ENCODE data around the gene RAB29. TPM values are rescaled to one million over a fixed set of nuclear protein-coding genes. Genes with fewer than 3 reads are reported as not detected.

The RAB29 gene
- total RNA-seq, 2 experiments from 2014 or later, result 11.7 to 11.8 TPM

- POLR2A ChIA-PET, result interaction anchor here (0.9 to 1.7 kb wide), 3 partner anchors 12 to 40 kb away, joined by 3 to 6 read pairs (median 4); partner anchors contain the start of gene RAB29
- Histone ChIP-seq H3K9me3 (ENCODE audit: control insufficient read depth in 1 of 2, insufficient read depth in 1 of 2, low read length in 2 of 2) (no peaks in the 10 kb centered on the region), H3K4me3 (ENCODE audit: low read length) (no peak overlapping the region), H3K27me3 (ENCODE audit: control insufficient read depth in 1 of 2, insufficient read depth in 2 of 2, low read length in 2 of 2) (no peaks in the 10 kb centered on the region), H3K36me3 (ENCODE audit: insufficient read depth, low read length) (peaks cover 37% of the 10 kb centered on the region), H3K27ac (ENCODE audit: low read depth in 1 of 2, low read length in 2 of 2) (no peak overlapping the region), H3K4me1 (ENCODE audit: insufficient read depth, low read length) (peaks cover 50% of the 10 kb centered on the region)
- no peaks in the 10 kb centered on the region for H3K27me3 Mint-ChIP-seq
- intact Hi-C loops (cut with DNase I, micrococcal nuclease), result no loop called here
- TF ChIP-seq, protein P1, sequence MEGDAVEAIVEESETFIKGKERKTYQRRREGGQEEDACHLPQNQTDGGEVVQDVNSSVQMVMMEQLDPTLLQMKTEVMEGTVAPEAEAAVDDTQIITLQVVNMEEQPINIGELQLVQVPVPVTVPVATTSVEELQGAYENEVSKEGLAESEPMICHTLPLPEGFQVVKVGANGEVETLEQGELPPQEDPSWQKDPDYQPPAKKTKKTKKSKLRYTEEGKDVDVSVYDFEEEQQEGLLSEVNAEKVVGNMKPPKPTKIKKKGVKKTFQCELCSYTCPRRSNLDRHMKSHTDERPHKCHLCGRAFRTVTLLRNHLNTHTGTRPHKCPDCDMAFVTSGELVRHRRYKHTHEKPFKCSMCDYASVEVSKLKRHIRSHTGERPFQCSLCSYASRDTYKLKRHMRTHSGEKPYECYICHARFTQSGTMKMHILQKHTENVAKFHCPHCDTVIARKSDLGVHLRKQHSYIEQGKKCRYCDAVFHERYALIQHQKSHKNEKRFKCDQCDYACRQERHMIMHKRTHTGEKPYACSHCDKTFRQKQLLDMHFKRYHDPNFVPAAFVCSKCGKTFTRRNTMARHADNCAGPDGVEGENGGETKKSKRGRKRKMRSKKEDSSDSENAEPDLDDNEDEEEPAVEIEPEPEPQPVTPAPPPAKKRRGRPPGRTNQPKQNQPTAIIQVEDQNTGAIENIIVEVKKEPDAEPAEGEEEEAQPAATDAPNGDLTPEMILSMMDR (IDR thresholded peaks at IDR 0.05), result no peak
- CTCF ChIA-PET, result interaction anchor here (1.0 to 1.2 kb wide), 2 partner anchors 93 to 173 kb away, joined by 3 read pairs; no protein-coding TSS in a partner anchor
- peaks cover 66% of the 10 kb centered on the region for H3K4me1 Mint-ChIP-seq (ENCODE audit: low read depth)
- peak overlapping the region; percentile 27 for H3K27ac Mint-ChIP-seq
- DNase-seq (no peak), ATAC-seq (ENCODE audit: poor library complexity) (no peak)
- H3K4me3 Mint-ChIP-seq, result no peak overlapping the region
- H3K36me3 Mint-ChIP-seq (ENCODE audit: low read depth), result peaks cover 39% of the 10 kb centered on the region
- H3K9me3 Mint-ChIP-seq, result no peaks in the 10 kb centered on the region
These were observed 28.7 kb upstream of the RAB29 start for GRCh38 chr1:205803986-205804385.

DNA sequence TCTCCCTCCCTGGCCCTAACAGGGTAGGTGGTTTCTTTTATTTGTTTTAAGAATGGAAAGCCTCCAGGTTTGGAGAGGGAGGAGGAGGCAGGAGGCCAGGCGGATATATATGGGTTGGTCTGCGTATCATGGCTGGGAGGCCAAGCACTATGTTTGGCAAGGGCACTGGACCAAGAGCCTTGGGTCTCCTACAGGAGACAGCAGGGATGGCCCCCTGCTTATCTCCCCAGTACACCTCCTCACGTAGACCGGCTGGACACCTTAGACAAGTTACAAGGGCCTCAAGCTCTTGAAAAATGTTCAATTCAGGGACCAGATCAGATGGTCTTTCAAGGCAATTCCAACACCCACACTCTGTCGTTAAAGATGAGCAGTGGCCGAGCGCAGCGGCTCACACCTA is 26.8 kb upstream of the RAB29 start:
- no peaks in the 10 kb centered on the region for H3K9me3 Mint-ChIP-seq
- H3K27me3 Mint-ChIP-seq, result no peaks in the 10 kb centered on the region
- intact Hi-C loops (cut with DNase I, micrococcal nuclease), result no loop called here
- TF ChIP-seq, protein P1 (IDR thresholded peaks at IDR 0.05), result no peak
- H3K4me3 Mint-ChIP-seq, result no peak overlapping the region
- Histone ChIP-seq H3K27ac (ENCODE audit: low read depth in 1 of 2, low read length in 2 of 2) (no peak overlapping the region), H3K4me3 (ENCODE audit: low read length) (no peak overlapping the region), H3K36me3 (ENCODE audit: insufficient read depth, low read length) (peaks cover 54% of the 10 kb centered on the region), H3K27me3 (ENCODE audit: control insufficient read depth in 1 of 2, insufficient read depth in 2 of 2, low read length in 2 of 2) (no peaks in the 10 kb centered on the region), H3K9me3 (ENCODE audit: control insufficient read depth in 1 of 2, insufficient read depth in 1 of 2, low read length in 2 of 2) (no peaks in the 10 kb centered on the region), H3K4me1 (ENCODE audit: insufficient read depth, low read length) (peaks cover 35% of the 10 kb centered on the region)
- peaks cover 49% of the 10 kb centered on the region for H3K4me1 Mint-ChIP-seq (ENCODE audit: low read depth)
- no peak overlapping the region for H3K27ac Mint-ChIP-seq
- ChIA-PET POLR2A (no interaction called here), CTCF (no interaction called here)
- DNase-seq, result no peak
- ATAC-seq (ENCODE audit: poor library complexity), result no peak
- H3K36me3 Mint-ChIP-seq (ENCODE audit: low read depth), result peaks cover 46% of the 10 kb centered on the region

- peaks cover 25% of the 10 kb centered on the region for H3K4me1 ChIP-seq (ENCODE audit: insufficient read depth, low read length)
- intact Hi-C loops (cut with DNase I, micrococcal nuclease), result no loop called here
- no peaks in the 10 kb centered on the region for H3K27me3 ChIP-seq (ENCODE audit: control insufficient read depth in 1 of 2, insufficient read depth in 2 of 2, low read length in 2 of 2)
- ChIA-PET POLR2A (no interaction called here), CTCF (no interaction called here)
- Mint-ChIP-seq H3K4me3 (no peak overlapping the region), H3K27ac (no peak overlapping the region), H3K36me3 (ENCODE audit: low read depth) (peaks cover 55% of the 10 kb centered on the region), H3K27me3 (no peaks in the 10 kb centered on the region), H3K9me3 (no peaks in the 10 kb centered on the region), H3K4me1 (ENCODE audit: low read depth) (peaks cover 40% of the 10 kb centered on the region)
- H3K36me3 ChIP-seq (ENCODE audit: insufficient read depth, low read length), result peaks cover 63% of the 10 kb centered on the region
- no peaks in the 10 kb centered on the region for H3K9me3 ChIP-seq (ENCODE audit: control insufficient read depth in 1 of 2, insufficient read depth in 1 of 2, low read length in 2 of 2)
- no peak overlapping the region for H3K4me3 ChIP-seq (ENCODE audit: low read length)
- no peak for DNase-seq
- ATAC-seq (ENCODE audit: poor library complexity), result no peak
- TF ChIP-seq, protein P1 (IDR thresholded peaks at IDR 0.05), result no peak
- no peak overlapping the region for H3K27ac ChIP-seq (ENCODE audit: low read depth in 1 of 2, low read length in 2 of 2)
These were observed 25.9 kb upstream of the RAB29 start for GRCh38 chr1:205800981-205801703.

All from CD4-positive, alpha-beta T cell (primary cell).